Measurements from ENCODE around the gene APOM.

Gene APOM

GRCh38 chr6:31629014-31629413 is 26.7 kb upstream of the APOM start:
- in situ Hi-C loops (cut with HindIII; ENCODE audit: low sequenced_read_pairs), result no loop called here

GRCh38 chr6:31630177-31630934 is 25.3 kb upstream of the APOM start:
- in situ Hi-C loops (cut with HindIII; ENCODE audit: low sequenced_read_pairs), result no loop called here
- DNase-seq (ENCODE audit: low read depth, low spot score), result no peak
- no peak overlapping the region for H3K4me3 ChIP-seq (ENCODE audit: low read depth, low read length)
- TF ChIP-seq CTCF (IDR thresholded peaks at IDR 0.05; ENCODE audit: low read depth, low read length), result no peak

More at GRCh38 chr6:31629014-31629413, 26.7 kb upstream of the APOM start:
- TF ChIP-seq CTCF (IDR thresholded peaks at IDR 0.05; ENCODE audit: low read depth, low read length), result no peak
- DNase-seq (ENCODE audit: low read depth, low spot score), result no peak
- H3K4me3 ChIP-seq (ENCODE audit: low read depth, low read length), result no peak overlapping the region

DNA sequence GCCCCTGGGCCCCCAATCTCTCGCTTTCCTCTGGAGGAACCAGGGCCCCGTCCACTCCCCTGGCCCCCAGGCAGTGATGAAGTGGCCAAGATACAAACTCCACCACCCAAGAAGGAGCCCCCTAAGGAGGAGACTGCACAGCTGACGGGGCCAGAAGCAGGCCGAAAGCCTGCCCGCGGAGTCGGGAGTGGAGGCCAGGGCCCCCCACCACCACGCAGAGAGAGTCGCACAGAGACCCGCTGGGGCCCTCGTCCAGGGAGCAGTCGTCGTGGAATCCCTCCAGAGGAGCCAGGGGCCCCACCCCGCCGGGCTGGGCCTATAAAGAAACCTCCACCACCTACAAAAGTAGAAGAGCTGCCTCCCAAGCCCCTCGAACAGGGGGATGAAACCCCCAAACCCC is 24.5 kb upstream of the APOM start:
- DNase-seq (ENCODE audit: low read depth, low spot score), result no peak
- in situ Hi-C loops (cut with HindIII; ENCODE audit: low sequenced_read_pairs), result no loop called here
- no peak for TF ChIP-seq CTCF (IDR thresholded peaks at IDR 0.05; ENCODE audit: low read depth, low read length)
- no peak overlapping the region for H3K4me3 ChIP-seq (ENCODE audit: low read depth, low read length)

GRCh38 chr6:31631681-31632278 is 23.9 kb upstream of the APOM start:
- in situ Hi-C loops (cut with HindIII; ENCODE audit: low sequenced_read_pairs), result no loop called here
- no peak overlapping the region for H3K4me3 ChIP-seq (ENCODE audit: low read depth, low read length)
- no peak for DNase-seq (ENCODE audit: low read depth, low spot score)
- TF ChIP-seq CTCF (IDR thresholded peaks at IDR 0.05; ENCODE audit: low read depth, low read length), result no peak

- no peak for TF ChIP-seq CTCF (IDR thresholded peaks at IDR 0.05; ENCODE audit: low read depth, low read length)
- no peak overlapping the region for H3K4me3 ChIP-seq (ENCODE audit: low read depth, low read length)
- in situ Hi-C loops (cut with HindIII; ENCODE audit: low sequenced_read_pairs), result no loop called here
- no peak for DNase-seq (ENCODE audit: low read depth, low spot score)
Measured at GRCh38 chr6:31632279-31632946, 23.3 kb upstream of the APOM start.

DNA sequence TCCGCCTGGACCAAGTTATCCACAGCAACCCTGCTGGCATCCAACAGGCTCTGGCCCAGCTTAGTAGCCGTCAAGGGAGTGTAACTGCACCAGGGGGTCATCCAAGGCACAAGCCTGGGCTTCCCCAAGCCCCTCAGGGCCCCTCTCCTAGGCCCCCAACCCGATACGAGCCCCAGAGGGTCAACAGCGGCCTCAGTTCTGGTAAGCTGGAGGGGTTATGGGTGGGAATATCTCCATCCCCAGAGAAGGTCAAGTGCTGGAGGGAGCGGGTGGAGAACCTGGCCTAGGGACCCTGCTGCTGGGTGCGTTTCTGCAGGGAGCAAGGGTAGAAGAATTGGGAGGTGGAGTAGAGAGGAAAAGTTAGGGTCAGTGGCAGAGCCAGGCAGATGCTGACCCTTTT is 22.2 kb upstream of the APOM start:
- no peak for TF ChIP-seq CTCF (IDR thresholded peaks at IDR 0.05; ENCODE audit: low read depth, low read length)
- DNase-seq (ENCODE audit: low read depth, low spot score), result no peak
- H3K4me3 ChIP-seq (ENCODE audit: low read depth, low read length), result no peak overlapping the region
- in situ Hi-C loops (cut with HindIII; ENCODE audit: low sequenced_read_pairs), result no loop called here
